ENCODE measurements around the gene CYP46A1.
"Not testable (repeated sequence)": the region's sequence is repeated elsewhere in the genome, so short reads cannot be mapped to it uniquely, and the experiment has no call there.

Gene CYP46A1

DNA sequence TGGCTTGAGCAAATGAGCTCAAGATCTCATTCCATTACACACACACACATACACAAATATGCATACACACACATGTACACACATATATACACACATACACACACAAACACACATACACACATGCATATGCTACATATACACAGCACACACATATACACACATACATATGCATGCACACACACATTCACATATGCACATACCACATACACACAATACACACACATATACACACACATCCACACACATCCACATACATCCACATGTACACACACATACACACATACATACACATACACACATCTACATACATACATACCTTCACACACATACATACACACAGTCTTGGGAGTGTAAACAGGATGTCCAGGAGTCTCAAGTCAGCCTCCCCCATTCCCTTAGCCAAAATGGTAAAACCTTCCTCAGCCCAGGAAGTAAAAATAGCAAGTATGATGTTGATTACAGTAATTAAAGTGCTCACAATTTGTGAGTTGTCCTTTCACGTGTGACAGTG, 26.4 kb upstream of the CYP46A1 start:
- no peak for DNase-seq (ENCODE audit: low read depth)

DNA sequence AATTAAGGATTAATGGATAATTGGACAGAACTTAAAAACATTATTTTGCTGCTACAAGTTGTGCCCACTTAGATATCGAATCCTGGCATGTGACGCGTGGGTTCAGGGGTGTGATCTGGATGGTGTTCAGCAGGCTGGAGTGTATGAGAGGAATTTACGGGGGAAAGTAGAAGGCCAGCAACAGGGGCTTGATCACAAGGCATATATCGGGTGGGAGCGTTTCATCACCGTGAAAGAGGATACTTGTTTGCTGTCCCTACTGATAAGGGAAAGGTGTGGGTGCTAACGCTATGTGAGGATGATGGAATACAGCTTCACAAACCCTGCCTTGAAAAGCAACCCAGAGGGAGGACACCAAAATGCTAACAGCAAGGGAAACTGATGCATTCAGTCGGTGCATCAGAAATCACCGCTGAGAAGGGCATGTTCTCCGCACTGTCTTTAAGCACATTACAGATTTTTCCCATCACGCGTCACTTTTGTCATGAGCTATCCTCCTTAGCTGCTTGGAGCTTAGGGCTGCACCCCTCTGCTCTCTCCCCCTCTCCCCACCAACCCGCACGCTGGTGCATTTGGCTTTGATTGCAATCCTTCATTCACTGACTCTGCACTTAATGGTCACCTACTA, 25.8 kb upstream of the CYP46A1 start:
- no peak for DNase-seq (ENCODE audit: low read depth)

DNA sequence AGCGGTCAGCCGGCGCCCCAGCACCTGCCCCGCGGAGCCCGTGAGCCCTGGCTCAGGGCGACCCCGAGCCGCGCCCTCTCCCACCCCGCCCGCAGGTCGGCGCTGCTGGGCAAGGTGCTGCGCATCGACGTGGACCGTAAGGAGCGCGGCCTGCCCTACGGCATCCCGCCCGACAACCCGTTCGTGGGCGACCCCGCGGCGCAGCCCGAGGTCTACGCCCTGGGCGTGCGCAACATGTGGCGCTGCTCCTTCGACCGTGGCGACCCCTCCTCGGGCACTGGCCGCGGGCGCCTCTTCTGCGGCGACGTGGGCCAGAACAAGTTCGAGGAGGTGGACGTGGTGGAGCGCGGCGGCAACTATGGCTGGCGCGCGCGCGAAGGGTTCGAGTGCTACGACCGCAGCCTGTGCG, 24.8 kb upstream of the CYP46A1 start:
- DNase-seq (ENCODE audit: low read depth): no peak

DNA sequence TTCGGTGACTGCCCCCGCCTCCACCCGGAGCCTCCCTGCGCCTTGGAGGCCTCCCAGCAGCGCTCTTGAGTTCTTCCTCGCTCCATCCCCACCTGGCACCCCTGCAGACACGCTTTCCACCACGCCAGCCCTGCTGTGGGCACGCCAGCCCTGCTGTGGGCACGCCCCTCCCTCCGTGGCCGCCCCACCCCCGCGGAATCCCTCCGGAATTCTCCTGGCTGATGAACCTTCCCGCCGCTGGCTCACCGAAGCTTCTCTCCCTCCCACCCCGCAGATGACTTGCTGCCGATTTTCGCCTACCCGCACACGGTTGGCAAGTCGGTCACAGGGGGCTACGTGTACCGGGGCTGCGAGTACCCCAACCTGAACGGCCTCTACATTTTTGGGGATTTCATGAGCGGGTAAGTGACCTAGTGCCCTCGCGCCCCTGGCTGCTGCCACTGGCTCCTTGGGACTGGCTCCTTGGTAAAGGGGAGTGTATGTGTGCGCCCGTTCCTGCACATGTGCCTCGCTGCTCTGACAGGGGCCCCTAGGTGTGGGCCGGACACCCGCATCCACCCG, 24.0 kb upstream of the CYP46A1 start:
- DNase-seq (ENCODE audit: low read depth): no peak

DNA sequence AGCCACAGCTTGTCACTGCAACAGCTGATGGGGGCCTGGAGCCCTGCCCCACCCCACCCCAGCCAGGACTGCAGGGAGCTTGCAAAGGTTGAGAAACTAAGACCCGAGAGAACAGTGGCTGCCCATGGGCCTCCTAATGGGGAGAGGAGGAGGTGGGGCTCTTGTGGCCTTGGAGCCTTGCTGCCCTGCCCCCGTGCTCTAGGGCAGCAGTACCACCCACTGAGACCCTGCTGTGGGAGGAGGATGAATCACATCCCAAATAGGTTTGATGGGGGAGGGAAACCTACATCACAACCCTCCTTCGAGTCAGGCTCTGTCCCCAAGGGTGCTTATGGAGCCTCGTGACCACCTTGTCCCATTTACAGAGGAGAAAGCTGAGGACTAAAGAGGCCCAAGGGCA, 23.3 kb upstream of the CYP46A1 start:
- DNase-seq (ENCODE audit: low read depth): no peak

DNA sequence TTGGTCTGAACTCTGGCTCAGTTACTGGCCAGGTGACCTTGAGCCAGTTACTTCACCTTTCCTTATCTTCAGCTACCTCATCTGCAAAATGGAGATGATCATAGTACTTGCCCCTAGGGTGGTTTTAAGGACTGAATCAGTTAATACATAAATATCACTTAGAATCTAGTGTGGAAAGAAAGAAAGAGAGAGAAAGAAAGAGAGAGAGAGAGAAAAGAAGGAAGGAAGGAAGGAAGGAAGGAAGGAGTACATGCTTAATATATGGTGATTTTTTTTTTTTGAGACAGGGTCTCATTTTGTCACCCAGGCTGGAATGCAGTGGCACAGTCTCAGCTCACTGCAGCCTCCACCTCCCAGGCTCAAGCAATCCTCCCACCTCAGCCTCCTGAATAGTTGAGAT, 22.9 kb upstream of the CYP46A1 start:
- not testable (repeated sequence) for DNase-seq (ENCODE audit: low read depth)

DNA sequence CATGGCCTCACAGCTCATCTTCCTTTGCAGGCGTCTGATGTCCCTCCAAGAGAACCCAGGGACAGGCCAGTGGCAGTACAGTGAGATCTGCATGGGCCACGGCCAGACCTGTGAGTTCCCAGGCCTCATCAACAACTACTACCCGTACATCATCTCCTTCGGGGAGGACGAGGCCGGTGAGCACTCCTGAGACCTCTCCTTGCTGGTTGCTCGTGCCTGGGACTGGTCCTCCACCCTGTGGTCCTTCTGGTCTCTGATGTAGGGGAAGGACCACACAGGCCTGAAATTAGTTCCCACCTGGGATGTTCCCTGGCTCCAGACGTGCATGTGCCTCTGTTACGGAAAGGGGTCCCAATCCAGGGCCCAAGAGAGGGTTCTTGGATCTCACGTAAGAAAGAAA, 21.3 kb upstream of the CYP46A1 start:
- DNase-seq (ENCODE audit: low read depth): no peak

DNA sequence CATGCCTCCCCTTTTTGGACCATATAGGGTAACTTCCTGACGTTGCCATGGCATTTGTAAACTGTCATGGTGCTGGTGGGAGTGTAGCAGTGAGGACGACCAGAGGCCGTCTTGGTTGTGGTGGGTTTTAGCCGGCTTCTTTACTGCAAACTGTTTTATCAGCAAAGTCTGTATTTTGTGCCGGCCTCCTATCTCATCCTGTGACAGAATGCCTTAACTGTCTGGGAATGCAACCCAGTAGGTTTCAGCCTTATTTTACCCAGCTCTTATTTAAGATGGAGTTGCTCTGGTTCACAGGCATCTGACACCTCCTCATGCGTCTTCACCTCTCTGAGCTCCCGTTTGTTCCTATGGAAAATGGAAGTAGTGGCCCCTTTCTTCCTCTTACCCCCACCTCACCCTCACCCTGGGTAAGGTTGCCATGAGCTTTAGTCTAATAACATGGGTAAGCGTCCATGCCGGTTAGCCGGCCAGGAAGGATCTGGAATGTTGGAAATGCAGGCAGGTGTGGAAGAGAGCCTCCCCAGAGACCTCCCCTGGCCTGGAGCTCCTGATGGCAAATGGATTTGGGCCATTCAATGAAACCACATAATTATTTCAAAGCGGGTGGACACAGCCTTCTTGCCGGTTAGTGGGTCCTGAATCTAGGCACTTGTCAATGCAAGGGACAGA, 20.6 kb upstream of the CYP46A1 start:
- DNase-seq (ENCODE audit: low read depth): no peak

DNA sequence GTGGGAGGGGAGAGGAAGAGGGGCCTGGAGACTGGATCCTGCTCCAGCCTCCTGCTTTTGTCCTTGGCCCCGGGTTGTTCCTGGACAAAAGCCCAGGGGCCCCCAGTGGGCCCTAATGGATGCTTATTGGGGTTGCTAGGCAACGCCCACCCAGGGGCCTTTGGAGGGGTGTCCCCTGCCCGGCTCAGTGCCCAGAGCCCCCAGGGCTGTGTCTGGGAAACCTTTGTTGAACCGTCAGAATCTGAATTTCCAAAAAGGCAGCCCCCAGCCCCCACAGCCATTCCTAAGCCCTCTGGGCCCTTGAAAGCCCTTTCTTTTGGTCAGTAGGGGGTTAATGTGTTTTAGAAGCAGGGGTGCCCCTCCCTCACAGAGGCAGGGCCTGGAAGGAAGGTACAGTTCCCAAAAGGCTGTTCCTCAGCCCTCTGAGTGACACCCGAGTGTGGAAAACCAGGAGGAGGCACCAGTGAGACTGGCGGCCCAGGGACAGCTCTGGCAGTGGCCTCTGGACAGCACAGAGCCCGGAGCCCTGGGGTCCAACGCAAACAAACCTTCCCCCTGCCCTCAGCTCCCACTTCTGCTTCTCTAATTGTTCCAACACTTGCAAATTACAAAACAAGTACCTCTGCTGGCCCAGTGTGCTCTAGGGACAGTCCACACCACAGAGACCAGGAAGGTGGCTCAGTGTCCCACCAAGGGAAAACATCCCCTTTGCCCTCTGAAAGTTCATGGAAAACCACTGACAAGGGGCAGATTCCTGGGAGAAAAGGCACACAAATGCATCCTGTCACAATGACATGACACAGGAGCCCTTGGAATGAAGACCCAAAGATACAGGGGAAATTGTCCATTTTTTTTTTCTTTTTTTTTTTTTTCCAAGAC, 19.8 kb upstream of the CYP46A1 start:
- DNase-seq (ENCODE audit: low read depth): no peak

DNA sequence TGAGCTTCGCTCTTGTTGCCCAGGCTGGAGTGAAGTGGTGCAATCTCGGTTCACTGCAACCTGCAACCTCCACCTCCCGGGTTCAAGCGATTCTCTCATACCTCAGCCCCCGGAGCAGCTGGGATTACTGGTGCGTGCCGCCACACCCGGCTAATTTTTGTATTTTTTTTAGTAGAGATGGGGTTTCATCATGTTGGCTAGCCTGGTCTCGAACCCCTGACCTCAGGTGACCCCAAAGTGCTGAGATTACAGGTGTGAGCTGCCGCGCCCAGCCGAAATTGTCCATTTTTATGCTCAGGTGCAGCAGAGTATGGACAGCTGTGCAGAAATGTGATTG, 19.2 kb upstream of the CYP46A1 start:
- DNase-seq (ENCODE audit: low read depth): no peak

DNA sequence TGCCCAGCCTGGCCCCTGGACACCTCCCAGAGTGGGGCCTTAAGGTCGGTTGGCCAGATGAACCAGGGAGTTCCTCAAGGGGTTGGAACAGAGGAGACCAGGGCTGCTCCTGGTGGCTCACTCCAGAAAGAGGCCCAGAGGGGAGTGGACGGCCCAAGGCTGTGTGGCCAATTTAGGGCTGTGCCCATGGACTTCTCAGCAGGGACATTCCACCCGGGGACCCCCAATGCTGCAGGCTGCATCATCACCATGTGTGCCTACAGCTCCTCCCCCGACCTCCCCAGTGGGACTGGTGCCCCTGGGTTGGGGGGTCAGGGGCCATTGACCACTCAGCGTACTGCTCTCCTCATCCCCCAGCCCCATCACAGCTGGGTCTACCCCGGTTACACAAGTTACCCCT, 17.6 kb upstream of the CYP46A1 start:
- no peak for DNase-seq (ENCODE audit: low read depth)

DNA sequence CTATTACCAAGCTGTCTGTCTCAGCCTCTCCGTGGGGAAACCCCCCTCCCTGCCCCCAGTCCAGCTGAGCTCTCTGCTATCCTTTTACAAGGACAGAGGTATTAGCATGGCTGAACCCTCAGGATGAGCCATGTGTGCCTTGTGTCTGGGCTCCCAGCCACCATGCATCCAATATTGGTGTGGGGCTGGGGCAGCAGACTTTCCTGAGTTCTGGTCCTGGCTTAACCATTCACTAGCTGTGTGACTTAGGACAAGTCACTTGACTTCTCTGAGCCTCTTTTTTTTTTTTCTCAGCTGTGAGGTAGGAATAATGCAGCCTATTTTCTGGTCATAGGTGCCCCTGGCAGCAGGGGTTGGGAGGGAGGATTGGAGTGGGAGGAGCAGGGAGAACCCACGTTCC, 17.1 kb upstream of the CYP46A1 start:
- DNase-seq (ENCODE audit: low read depth): no peak

DNA sequence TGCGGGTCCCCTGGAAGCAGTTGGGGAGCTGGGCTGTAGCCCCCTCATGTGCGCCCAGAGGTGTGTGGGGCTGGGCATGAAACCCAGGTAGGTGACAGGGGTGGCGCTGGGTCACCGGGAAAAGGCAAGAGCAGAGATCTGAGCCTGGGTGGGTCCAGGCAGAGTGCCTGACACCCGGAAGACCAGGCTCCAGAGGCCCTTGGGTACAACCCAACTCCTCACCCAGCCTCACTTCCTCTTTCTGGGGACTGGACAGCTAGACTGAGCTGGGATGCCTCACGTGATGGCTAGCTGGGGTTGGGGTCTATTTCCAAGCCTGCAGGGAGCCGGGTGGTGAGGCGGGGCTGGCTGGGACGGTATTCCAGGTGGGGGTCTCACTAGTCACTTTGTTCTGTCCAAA, 16.3 kb upstream of the CYP46A1 start:
- DNase-seq (ENCODE audit: low read depth): no peak

DNA sequence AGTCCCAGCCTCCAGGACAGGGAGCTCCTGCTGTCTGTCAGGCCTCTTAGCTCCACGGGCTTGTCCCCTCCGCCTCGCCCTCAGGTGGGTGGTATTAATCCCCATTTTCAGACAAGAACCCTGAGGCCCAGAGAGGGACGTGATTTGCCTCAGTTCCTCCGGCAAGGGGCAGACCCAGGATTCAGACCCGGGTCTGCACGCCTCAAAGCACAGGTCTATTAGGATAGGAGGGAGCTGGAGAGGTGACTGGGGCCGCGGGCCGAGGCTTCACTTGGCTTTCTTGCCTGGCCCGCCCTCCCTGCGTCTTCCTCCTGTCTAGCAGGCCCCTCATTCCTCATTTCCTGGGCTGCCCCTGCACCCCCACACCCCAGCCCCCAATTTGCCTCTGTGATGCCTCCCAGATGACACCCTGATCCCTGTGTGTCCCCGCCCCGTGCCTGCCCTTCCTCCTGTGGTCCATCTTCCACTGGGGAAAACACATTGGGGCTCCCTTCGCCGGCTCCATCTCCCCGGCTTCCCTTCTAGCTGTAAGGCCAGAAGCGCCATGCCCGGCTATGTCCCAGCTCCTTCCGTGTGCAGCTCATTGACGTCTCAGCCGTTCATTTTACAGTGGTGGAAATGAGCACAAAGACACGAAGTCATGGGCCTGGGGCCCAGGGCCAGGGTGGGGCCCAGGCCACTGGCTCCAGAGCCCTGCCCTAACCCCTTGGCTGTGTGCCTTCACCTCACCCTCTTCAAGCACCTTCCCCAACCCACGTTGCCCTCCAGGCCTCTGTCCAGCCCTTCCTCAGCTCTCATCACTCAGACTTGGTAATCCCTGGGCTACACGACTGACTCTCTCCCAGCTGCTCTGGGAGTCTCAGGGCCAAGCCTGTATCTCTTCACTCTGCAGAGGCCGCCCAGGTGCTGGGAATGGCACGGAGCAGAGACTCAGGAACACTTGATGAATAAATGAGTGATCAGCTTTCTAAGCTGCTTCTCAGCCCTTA, 15.5 kb upstream of the CYP46A1 start:
- DNase-seq (ENCODE audit: low read depth): no peak

DNA sequence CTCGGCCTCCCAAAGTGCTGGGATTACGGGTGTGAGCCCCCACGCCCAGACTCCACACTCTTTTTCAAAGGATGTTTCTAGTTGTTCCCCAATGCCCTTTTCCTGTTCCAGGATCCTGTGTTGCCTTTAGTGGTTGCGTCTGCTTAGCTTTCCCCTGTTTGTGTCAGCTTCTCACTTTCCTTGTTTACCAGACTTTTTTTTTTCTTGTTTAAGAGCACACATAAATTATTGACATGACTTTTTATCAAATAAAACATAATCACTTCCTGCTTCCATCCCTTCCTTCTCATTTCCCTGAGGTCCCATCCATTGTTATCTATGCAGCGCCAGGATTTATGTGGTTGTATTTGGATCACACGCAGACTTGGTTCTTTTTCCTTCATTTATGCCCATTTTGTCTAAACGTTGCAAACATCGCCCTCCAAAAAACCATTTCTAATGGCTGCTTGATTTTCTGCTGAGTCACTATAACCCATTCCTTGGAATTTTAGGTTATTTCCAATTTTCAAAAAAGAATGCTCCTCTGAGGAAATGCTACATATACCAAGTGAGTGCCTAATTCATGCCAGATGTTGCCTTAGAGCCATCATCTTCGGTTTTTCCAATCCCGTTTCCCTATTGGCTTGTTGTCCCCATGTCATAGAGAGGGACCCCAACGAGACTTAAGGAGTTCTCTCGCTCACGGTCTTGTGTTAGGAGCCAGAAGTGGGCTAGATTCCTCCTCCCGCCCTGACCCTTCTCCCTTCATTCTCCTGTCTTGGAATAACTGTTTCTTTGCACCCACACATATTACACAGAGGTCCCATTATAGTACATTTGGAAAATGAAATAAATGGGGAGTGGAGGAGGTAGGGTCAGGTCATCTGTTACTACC, 13.5 kb upstream of the CYP46A1 start:
- no peak for DNase-seq (ENCODE audit: low read depth)

DNA sequence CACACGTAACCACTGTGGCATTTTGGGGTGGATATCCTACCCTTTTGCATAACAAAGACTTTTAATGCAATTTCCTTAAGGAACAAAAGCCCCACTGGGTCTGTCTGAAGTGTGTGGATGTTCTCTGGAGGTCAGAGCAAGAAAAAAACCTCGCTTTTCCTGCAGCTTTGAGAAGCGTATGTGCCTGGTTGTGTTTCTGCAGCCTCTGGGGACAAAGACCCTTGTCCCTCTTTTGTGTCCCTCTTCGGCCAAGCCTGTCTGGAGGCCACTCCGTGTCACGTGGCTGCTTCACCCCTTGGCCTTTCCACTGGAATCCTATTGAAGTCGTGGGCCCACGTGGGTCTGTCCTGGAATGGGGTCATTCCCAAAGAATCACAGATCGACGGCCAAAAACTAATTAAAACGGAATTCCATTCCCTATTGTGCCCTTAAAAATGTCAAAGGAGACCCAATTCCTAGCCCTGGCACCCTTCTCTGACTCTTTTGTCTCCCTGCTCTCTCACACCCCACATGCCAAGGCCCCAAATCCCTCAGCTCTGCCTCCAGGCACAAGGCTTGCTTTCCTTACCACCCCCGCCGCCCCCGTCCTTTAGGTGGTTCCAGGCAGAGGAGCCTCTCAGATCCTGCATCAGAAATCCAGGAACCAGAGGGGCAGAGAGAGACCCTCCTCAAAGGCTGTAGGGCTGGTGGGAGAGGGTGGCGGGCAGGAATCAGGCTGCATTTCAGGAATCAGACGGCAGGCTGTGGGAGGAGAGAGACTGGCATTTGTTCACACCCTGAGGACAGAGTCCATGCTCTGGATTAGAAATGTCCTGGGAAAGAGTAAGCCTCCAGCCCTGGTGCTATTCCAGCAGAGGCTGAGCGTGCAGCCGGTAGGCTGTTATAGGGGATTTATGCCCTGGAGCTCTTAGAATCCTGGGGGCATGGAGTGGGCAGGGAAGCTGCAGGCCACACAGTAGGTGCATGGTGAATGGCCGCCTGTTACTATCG, 12.6 kb upstream of the CYP46A1 start:
- no peak for DNase-seq (ENCODE audit: low read depth)

DNA sequence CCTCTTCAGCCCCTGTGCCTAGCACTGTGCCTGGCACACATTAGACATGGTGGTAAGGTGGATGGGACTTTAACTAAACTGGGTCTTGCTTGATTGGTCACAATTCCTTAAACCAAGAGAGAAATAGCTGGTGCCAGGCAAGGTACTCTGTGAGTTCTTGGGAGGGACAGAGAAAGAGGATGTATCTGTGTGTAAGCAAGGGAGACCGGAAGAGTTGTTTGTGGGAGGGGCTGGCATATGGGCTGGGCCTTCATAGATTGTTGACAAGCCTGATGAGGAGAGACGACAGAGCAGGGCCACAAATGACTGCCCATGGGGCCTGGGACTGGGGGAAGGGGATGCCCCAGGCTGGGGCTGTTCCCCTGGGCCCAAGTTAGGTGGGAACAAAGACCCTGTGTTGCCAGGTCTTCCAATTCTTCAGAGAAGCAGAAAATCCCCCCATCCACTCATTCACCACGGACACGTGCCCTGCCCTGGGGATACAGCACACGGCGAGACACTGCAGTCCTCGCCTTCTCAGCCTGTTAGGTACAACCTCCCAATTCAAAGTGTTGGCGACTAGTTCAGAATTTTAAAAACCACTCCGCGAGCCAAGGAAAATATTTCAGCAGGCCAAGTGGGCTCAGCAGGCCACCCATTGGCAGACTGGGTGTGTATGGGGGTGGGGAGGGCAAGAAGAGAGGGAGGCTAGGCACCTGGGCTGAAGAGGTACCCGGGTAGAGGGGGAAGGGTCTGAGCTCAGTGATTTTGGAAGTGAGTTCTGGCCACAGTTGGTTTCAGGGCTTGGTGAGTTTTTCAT, 11.4 kb upstream of the CYP46A1 start:
- DNase-seq (ENCODE audit: low read depth): no peak

DNA sequence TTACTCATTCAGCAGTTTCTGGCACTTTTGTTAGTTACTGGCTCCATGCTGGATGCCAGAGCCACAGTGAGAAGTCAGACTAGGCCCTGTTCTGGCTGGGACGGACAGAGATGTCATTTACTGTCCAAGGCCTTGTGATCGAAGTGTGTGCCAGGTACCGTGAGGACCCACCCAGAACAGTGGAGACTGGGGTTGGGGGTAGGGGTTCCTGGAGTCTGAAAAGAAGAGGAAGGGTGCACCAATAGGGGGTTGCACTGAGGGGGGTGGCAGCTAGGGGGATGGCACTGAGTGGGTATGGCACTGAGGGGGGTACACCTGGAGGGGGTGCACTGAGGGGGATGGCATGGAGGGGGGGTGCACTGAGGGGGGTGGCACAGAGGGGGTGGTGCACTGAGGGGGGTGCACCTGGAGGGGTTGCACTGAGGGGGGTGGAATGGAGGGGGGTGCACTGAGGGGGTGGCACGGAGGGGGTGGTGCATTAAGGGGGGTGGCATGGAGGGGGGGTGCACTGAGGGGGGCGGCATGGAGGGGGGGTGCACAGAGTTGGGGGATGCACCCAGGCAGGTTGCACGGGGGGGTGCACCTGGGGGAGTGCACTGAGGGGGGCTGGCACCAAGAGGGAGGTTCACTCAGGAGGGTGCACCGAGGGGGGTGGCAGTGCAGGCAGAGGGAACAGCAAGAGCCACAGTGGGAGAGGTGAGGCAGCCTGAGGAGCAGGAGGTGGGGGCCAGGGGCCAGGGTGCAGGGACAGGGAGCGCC, 10.6 kb upstream of the CYP46A1 start:
- DNase-seq (ENCODE audit: low read depth): no peak

Measured in stimulated activated CD8-positive, alpha-beta memory T cell treated with anti-CD3 and anti-CD28 coated beads, Interleukin-12 subunit alpha, Interleukin-12 subunit beta, amount 100 ng/mL, for 1 hour (primary cell).